NB4 (cell line): ENCODE measurements around the gene COG7.

Experiments
- DNase-seq: peaks from one replicate; pipeline ENCODE4 v3.0.0; 2010; ENCODE audit warnings: low read depth
- H3K4me3 ChIP-seq: one replicate; pipeline ENCODE4 v1.5.1; 2011; ENCODE audit warnings: mild to moderate bottlenecking, low read depth, low read length, moderate library complexity
- CTCF ChIP-seq: IDR thresholded peaks from one replicate; pipeline ENCODE4 v1.5.1; 2012; ENCODE audit warnings: low read depth, low read length
- MAX ChIP-seq: IDR thresholded peaks from 2 replicates; pipeline ENCODE4 v1.6.1; 2011; ENCODE audit warnings: low read depth, low read length
- MYC ChIP-seq: IDR thresholded peaks from 2 replicates; pipeline ENCODE4 v1.6.1; 2011; ENCODE audit warnings: low read depth, low read length
- POLR2A ChIP-seq: IDR thresholded peaks from 2 replicates; pipeline ENCODE4 v1.6.1; 2011; ENCODE audit warnings: mild to moderate bottlenecking; ENCODE audit not compliant: insufficient read length; ENCODE audit errors: extremely low read depth

Gene COG7

GRCh38 chr16:23407436-23408127 is 45.4 kb downstream of the COG7 start:
- no peak for DNase-seq
- H3K4me3 ChIP-seq = no peak overlapping the region
- TF ChIP-seq CTCF (no peak), POLR2A (no peak), MAX (no peak), MYC (no peak)

- no peak overlapping the region for H3K4me3 ChIP-seq
- TF ChIP-seq MYC (no peak), CTCF (no peak), MAX (no peak)
- no peak for DNase-seq
Measured at GRCh38 chr16:23406546-23407240, 46.3 kb downstream of the COG7 start.

GRCh38 chr16:23406024-23406423 is 47.0 kb downstream of the COG7 start:
- TF ChIP-seq POLR2A (no peak), CTCF (no peak), MYC (no peak), MAX (no peak)

GRCh38 chr16:23403547-23403946 is 49.4 kb downstream of the COG7 start:
- H3K4me3 ChIP-seq = no peak overlapping the region
- TF ChIP-seq POLR2A (no peak), MYC (no peak), MAX (no peak), CTCF (no peak)
- DNase-seq = no peak

More at GRCh38 chr16:23406024-23406423, 47.0 kb downstream of the COG7 start:
- H3K4me3 ChIP-seq = no peak overlapping the region
- no peak for DNase-seq

- no peak for TF ChIP-seq POLR2A
- TF ChIP-seq MYC = no peak
- no peak for TF ChIP-seq CTCF
- TF ChIP-seq MAX = no peak
- no peak overlapping the region for H3K4me3 ChIP-seq
- no peak for DNase-seq
Measured at GRCh38 chr16:23402100-23402499, 50.9 kb downstream of the COG7 start.
